HG02970 (cell line): Measurements from ENCODE around the gene CRYAA.

Experiments used
- ATAC-seq: cut with Tn5 transposase; IDR thresholded peaks from one replicate; pipeline ENCODE4 v1.9.1; 2021; ENCODE audit warnings: mild to moderate bottlenecking, moderate library complexity, moderate number of reproducible peaks; ENCODE audit not compliant: unreplicated experiment, low FRiP score

Gene CRYAA

GRCh38 chr21:43196826-43197225, 28.0 kb downstream of the CRYAA start:
- no peak for ATAC-seq

- no peak for ATAC-seq
These were observed 29.6 kb downstream of the CRYAA start for GRCh38 chr21:43198376-43198775.

- no peak for ATAC-seq
These were observed 32.7 kb downstream of the CRYAA start for GRCh38 chr21:43201491-43201890.

GRCh38 chr21:43203591-43203990, 34.8 kb downstream of the CRYAA start:
- ATAC-seq = no peak

GRCh38 chr21:43204638-43205037, 35.8 kb downstream of the CRYAA start:
- ATAC-seq = no peak

- no peak for ATAC-seq
These were observed 37.6 kb downstream of the CRYAA start for GRCh38 chr21:43206231-43207042.

GRCh38 chr21:43207043-43207315, 38.2 kb downstream of the CRYAA start:
- no peak for ATAC-seq

- ATAC-seq = no peak
These were observed 39.1 kb downstream of the CRYAA start for GRCh38 chr21:43207868-43208267.

- no peak for ATAC-seq
These were observed 39.9 kb downstream of the CRYAA start for GRCh38 chr21:43208561-43209332.

- ATAC-seq = no peak
These were observed 41.0 kb downstream of the CRYAA start for GRCh38 chr21:43209575-43210453.

GRCh38 chr21:43210454-43211071, 41.8 kb downstream of the CRYAA start:
- no peak for ATAC-seq

GRCh38 chr21:43211072-43211759, 42.4 kb downstream of the CRYAA start:
- ATAC-seq = no peak

- no peak for ATAC-seq
These were observed 42.9 kb downstream of the CRYAA start for GRCh38 chr21:43211760-43212115.
